ENCODE data around the gene RAB7B. TPM values are rescaled to one million over a fixed set of nuclear protein-coding genes. Genes with fewer than 3 reads are reported as not detected.

RAB7B gene
- total and polyA plus RNA-seq, 9 of the 15 experiments (the other 6 are each of a cell fraction or from before 2014, with no cell fraction given) = 0.03 to 0.29 (median 0.07) TPM; not detected in 4

DNA sequence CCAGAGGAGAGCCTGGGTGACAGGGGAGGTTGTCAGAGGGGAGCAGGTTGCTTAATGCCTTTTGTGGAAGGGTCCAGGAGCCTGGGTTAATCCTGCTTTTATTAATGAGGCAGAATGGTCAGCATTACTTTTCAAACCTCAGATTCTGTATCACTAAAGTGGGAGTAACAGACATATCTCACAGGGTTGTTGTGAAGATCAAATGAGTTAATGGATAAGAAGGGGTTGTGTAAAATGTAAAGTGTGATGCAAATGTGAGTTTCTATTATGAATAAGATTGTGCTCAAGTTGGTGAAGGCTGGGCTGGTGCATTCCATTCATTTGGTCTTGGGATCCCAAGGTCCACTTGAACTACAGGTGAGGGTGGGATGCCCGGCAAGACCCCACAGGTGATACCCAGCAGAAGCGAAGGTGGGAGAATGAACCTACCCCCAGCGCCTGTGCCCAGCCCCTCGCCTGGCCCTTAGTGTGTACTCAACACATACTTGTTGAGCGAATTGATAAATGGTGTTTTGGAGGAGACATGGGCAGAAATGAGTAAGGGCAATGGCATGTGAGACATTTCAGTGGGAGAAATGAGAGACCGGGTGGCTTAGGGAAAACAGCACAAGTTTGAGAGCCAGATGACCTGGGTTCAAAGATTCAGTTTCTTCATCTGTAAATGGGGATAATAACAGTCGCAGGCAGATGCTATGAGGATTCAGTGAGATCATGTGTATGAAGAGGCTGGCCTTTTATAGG is 66.2 kb downstream of the RAB7B start (continued):
- TF ChIP-seq, protein P1, sequence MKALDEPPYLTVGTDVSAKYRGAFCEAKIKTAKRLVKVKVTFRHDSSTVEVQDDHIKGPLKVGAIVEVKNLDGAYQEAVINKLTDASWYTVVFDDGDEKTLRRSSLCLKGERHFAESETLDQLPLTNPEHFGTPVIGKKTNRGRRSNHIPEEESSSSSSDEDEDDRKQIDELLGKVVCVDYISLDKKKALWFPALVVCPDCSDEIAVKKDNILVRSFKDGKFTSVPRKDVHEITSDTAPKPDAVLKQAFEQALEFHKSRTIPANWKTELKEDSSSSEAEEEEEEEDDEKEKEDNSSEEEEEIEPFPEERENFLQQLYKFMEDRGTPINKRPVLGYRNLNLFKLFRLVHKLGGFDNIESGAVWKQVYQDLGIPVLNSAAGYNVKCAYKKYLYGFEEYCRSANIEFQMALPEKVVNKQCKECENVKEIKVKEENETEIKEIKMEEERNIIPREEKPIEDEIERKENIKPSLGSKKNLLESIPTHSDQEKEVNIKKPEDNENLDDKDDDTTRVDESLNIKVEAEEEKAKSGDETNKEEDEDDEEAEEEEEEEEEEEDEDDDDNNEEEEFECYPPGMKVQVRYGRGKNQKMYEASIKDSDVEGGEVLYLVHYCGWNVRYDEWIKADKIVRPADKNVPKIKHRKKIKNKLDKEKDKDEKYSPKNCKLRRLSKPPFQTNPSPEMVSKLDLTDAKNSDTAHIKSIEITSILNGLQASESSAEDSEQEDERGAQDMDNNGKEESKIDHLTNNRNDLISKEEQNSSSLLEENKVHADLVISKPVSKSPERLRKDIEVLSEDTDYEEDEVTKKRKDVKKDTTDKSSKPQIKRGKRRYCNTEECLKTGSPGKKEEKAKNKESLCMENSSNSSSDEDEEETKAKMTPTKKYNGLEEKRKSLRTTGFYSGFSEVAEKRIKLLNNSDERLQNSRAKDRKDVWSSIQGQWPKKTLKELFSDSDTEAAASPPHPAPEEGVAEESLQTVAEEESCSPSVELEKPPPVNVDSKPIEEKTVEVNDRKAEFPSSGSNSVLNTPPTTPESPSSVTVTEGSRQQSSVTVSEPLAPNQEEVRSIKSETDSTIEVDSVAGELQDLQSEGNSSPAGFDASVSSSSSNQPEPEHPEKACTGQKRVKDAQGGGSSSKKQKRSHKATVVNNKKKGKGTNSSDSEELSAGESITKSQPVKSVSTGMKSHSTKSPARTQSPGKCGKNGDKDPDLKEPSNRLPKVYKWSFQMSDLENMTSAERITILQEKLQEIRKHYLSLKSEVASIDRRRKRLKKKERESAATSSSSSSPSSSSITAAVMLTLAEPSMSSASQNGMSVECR (CRISPR knock-in tag; IDR thresholded peaks at IDR 0.05) = no peak
- no peak for TF ChIP-seq BRD4 (IDR thresholded peaks at IDR 0.05)
- no peak for TF ChIP-seq RBM39 (optimal IDR thresholded peaks at IDR 0.05; ENCODE audit: low read depth, low read length)
- TF ChIP-seq, protein P2, sequence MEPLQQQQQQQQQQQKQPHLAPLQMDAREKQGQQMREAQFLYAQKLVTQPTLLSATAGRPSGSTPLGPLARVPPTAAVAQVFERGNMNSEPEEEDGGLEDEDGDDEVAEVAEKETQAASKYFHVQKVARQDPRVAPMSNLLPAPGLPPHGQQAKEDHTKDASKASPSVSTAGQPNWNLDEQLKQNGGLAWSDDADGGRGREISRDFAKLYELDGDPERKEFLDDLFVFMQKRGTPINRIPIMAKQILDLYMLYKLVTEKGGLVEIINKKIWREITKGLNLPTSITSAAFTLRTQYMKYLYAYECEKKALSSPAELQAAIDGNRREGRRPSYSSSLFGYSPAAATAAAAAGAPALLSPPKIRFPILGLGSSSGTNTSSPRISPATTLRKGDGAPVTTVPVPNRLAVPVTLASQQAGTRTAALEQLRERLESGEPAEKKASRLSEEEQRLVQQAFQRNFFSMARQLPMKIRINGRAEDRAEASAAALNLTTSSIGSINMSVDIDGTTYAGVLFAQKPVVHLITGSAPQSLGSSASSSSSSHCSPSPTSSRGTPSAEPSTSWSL (CRISPR knock-in tag; IDR thresholded peaks at IDR 0.05; ENCODE audit: borderline replicate concordance) = no peak
- no peak for TF ChIP-seq GATAD2A (IDR thresholded peaks at IDR 0.05)
- no peak for TF ChIP-seq ZBED1 (IDR thresholded peaks at IDR 0.05)
